WTC11 (cell line): ENCODE results near the gene GARS1. TPM values are rescaled to one million over a fixed set of nuclear protein-coding genes. Genes with fewer than 3 reads are reported as not detected.

ENCODE experiments used
- ATAC-seq: fragments of 200-7000 bp; cut with Tn5 transposase; 2 replicates; pipeline ENCODE4 v1.10.0; 2021; ENCODE audit warnings: mild to moderate bottlenecking, moderate library complexity
- CTCF ChIA-PET: fragments of 300-600 bp; sonication (Branson Sonifier 250); formaldehyde crosslinking; loops from one replicate; lab custom pipeline; 2021; ENCODE audit warnings: antibody characterized with exemption; lab: Charles Lee
- POLR2A ChIA-PET: fragments of 350-600 bp; sonication (Branson Sonifier 250); formaldehyde crosslinking; loops from one replicate; lab custom pipeline; 2021; ENCODE audit warnings: antibody characterized with exemption; lab: Charles Lee
- DNase-seq: peaks from one replicate; pipeline ENCODE4 v3.0.0; 2021; ENCODE audit warnings: low spot score
- H3K27ac Mint-ChIP-seq: 2 replicates; pipeline ENCODE4 v1.8.0; 2021; ENCODE audit warnings: mixed read lengths
- H3K27me3 Mint-ChIP-seq: 2 replicates; pipeline ENCODE4 v1.8.0; 2021; ENCODE audit warnings: low read depth, mild to moderate bottlenecking, moderate library complexity, mixed read lengths
- H3K36me3 Mint-ChIP-seq: 2 replicates; pipeline ENCODE4 v1.8.0; 2021; ENCODE audit warnings: mixed read lengths
- H3K4me1 Mint-ChIP-seq: 2 replicates; pipeline ENCODE4 v1.8.0; 2022; ENCODE audit warnings: mixed read lengths
- H3K4me3 Mint-ChIP-seq: 2 replicates; pipeline ENCODE4 v1.8.0; 2021; ENCODE audit warnings: mild to moderate bottlenecking, moderate library complexity, mixed read lengths
- H3K9me3 Mint-ChIP-seq: 2 replicates; pipeline ENCODE4 v1.8.0; 2021; ENCODE audit warnings: mixed read lengths
- GABPB1 ChIP-seq: sonication (generic); formaldehyde crosslinking; IDR thresholded peaks from 2 replicates; pipeline ENCODE4 v1.8.1; 2023; ENCODE audit warnings: mild to moderate bottlenecking, missing genetic modification reagents
- GTF2I ChIP-seq: fragments of 250-450 bp; sonication (Bioruptor Pico); conservative IDR thresholded peaks from 2 replicates; pipeline ENCODE4 v1.4.0; 2021; ENCODE audit warnings: mild to moderate bottlenecking
- JUN ChIP-seq: sonication (generic); formaldehyde crosslinking; IDR thresholded peaks from 2 replicates; pipeline ENCODE4 v1.8.0; 2023; ENCODE audit warnings: mild to moderate bottlenecking, missing genetic modification reagents
- NFE2L1 ChIP-seq: sonication (generic); formaldehyde crosslinking; IDR thresholded peaks from 2 replicates; pipeline ENCODE4 v1.8.1; 2023; ENCODE audit warnings: missing genetic modification reagents
- NFYB ChIP-seq: sonication (generic); formaldehyde crosslinking; conservative IDR thresholded peaks from 2 replicates; pipeline ENCODE4 v1.8.0; 2022; ENCODE audit warnings: low read depth, missing genetic modification reagents
- SOX15 ChIP-seq: fragments of 250-450 bp; sonication (Bioruptor Pico); IDR thresholded peaks from 2 replicates; pipeline ENCODE4 v1.9.0; 2021; ENCODE audit warnings: mild to moderate bottlenecking
- TCF7 ChIP-seq: sonication (generic); formaldehyde crosslinking; IDR thresholded peaks from 2 replicates; pipeline ENCODE4 v1.8.0; 2022; ENCODE audit warnings: mild to moderate bottlenecking, low read depth, missing genetic modification reagents, moderate library complexity
- TEAD4 ChIP-seq: sonication (generic); formaldehyde crosslinking; IDR thresholded peaks from 2 replicates; pipeline ENCODE4 v1.8.0; 2022; ENCODE audit warnings: mild to moderate bottlenecking, missing genetic modification reagents
- ZNF219 ChIP-seq: sonication (generic); formaldehyde crosslinking; IDR thresholded peaks from 2 replicates; pipeline ENCODE4 v1.8.0; 2023; ENCODE audit warnings: missing genetic modification reagents, mild to moderate bottlenecking, borderline replicate concordance
- ZNF416 ChIP-seq: fragments of 250-450 bp; sonication (Bioruptor Pico); IDR thresholded peaks from 2 replicates; pipeline ENCODE4 v1.9.0; 2021; ENCODE audit warnings: mild to moderate bottlenecking, inconsistent platforms
- total RNA-seq: library from RNA; stranded (reverse); gene quantifications from 3 replicates; pipeline ENCODE4 v1.2.3, GENCODE V29; 2021
- TF ChIP-seq, protein P1 (sequence below): sonication (generic); formaldehyde crosslinking; IDR thresholded peaks from 2 replicates; pipeline ENCODE4 v1.8.0; 2022; ENCODE audit warnings: mild to moderate bottlenecking, missing genetic modification reagents
- TF ChIP-seq, protein P2 (sequence below): fragments of 250-450 bp; sonication (Bioruptor Pico); conservative IDR thresholded peaks from 2 replicates; pipeline ENCODE4 v1.9.0; 2021; ENCODE audit warnings: mild to moderate bottlenecking
- TF ChIP-seq, protein P3 (sequence below): sonication (generic); formaldehyde crosslinking; IDR thresholded peaks from 2 replicates; pipeline ENCODE4 v1.8.1; 2023; ENCODE audit warnings: mild to moderate bottlenecking, missing genetic modification reagents, borderline replicate concordance
- TF ChIP-seq, protein P4 (sequence below): fragments of 250-450 bp; sonication (Bioruptor Pico); IDR thresholded peaks from 2 replicates; pipeline ENCODE4 v1.9.0; 2021; ENCODE audit warnings: mild to moderate bottlenecking, borderline replicate concordance
- TF ChIP-seq, protein P5 (sequence below): sonication (generic); formaldehyde crosslinking; IDR thresholded peaks from 2 replicates; pipeline ENCODE4 v1.8.1; 2023; ENCODE audit warnings: mild to moderate bottlenecking, missing genetic modification reagents
- TF ChIP-seq, protein P6 (sequence below): sonication (generic); formaldehyde crosslinking; IDR thresholded peaks from 2 replicates; pipeline ENCODE4 v1.8.1; 2022; ENCODE audit warnings: low read depth, missing genetic modification reagents, borderline replicate concordance
- TF ChIP-seq, protein P7 (sequence below): fragments of 250-450 bp; sonication (Bioruptor Pico); IDR thresholded peaks from 2 replicates; pipeline ENCODE4 v1.9.0; 2021; ENCODE audit warnings: mild to moderate bottlenecking

Gene GARS1
- total RNA-seq, 1 experiment from 2014 or later: 236 TPM

DNA sequence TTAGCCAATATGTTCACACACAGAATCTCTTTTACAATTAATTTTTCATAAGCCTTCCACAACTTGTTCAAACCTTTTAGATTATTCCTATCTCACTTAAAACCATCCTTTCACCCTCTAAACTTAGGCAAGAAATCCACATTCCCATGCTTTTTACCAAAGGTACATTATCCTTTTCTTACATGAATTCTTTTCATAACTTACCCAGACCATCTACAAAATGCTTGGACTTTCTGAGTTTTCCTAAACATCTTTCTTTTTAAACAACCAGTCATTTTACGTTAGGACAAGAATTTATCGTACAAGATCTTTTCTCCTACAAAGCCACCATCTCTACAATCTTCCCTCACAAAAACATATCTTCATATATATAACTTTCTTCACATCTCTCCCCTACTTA lies 18.8 kb upstream of the GARS1 start (continued):
- TF ChIP-seq TCF7 (CRISPR knock-in tag) (no peak), GTF2I (no peak), JUN (CRISPR knock-in tag) (no peak)
- TF ChIP-seq, protein P1, sequence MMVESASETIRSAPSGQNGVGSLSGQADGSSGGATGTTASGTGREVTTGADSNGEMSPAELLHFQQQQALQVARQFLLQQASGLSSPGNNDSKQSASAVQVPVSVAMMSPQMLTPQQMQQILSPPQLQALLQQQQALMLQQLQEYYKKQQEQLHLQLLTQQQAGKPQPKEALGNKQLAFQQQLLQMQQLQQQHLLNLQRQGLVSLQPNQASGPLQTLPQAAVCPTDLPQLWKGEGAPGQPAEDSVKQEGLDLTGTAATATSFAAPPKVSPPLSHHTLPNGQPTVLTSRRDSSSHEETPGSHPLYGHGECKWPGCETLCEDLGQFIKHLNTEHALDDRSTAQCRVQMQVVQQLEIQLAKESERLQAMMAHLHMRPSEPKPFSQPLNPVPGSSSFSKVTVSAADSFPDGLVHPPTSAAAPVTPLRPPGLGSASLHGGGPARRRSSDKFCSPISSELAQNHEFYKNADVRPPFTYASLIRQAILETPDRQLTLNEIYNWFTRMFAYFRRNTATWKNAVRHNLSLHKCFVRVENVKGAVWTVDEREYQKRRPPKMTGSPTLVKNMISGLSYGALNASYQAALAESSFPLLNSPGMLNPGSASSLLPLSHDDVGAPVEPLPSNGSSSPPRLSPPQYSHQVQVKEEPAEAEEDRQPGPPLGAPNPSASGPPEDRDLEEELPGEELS: no peak
- TF ChIP-seq, protein P2, sequence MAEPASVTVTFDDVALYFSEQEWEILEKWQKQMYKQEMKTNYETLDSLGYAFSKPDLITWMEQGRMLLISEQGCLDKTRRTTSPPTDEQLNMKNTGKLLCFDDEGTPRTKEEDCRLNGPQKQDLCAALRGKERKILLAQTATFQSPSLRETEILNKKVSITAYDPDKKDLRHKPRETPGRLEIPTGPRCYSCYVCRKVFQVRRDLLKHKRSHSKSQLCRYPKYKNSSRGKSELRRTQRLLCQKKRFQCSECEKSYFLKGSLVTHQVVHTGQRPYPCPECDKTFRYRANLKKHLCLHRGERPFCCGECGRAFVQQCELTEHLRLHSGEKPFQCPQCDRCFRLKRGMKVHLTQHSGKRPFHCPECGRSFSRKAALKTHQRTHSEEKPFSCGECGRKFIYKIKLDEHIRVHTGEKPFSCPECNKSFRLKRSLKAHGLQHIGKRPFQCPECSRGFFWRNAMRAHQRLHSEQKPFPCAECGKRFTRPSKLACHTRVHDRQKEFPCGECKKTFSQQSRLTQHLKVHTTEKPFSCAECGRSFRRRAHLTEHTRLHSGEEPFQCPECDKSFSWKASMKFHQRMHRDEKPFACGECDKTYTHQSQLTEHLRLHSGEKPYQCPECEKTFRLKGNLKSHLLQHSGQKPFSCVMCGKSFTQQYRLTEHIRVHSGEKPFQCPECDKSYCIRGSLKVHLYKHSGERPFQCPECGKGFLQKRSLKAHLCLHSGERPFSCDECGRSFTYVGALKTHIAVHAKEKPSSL (CRISPR knock-in tag): no peak

DNA sequence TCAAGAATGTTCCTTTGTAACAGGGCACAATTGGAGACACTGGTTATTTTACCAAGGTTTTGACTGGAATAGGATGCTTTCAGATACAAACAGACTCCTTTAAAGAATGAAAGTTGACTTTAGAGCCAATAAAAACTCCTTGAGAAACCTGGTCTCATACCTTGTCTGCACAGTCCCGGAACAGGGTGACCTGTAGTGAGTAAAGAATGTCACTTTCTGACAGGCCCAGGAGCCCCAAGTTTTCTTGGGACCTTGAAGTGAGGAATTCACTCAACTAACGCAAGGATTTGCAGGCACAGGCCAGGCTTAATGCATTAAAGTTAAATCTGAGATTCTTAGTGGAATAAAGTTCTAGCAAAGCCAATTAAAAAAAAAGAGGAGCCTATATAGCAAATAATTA lies 11.5 kb upstream of the GARS1 start:
- H3K36me3 Mint-ChIP-seq: peaks cover 65% of the 10 kb centered on the region
- peaks cover 24% of the 10 kb centered on the region for H3K4me1 Mint-ChIP-seq
- DNase-seq (no peak), ATAC-seq (no peak)
- POLR2A ChIA-PET: no interaction called here
- CTCF ChIA-PET: no interaction called here
- H3K27me3 Mint-ChIP-seq: peaks cover 30% of the 10 kb centered on the region
- no peak overlapping the region for H3K27ac Mint-ChIP-seq
- TF ChIP-seq, protein P3, sequence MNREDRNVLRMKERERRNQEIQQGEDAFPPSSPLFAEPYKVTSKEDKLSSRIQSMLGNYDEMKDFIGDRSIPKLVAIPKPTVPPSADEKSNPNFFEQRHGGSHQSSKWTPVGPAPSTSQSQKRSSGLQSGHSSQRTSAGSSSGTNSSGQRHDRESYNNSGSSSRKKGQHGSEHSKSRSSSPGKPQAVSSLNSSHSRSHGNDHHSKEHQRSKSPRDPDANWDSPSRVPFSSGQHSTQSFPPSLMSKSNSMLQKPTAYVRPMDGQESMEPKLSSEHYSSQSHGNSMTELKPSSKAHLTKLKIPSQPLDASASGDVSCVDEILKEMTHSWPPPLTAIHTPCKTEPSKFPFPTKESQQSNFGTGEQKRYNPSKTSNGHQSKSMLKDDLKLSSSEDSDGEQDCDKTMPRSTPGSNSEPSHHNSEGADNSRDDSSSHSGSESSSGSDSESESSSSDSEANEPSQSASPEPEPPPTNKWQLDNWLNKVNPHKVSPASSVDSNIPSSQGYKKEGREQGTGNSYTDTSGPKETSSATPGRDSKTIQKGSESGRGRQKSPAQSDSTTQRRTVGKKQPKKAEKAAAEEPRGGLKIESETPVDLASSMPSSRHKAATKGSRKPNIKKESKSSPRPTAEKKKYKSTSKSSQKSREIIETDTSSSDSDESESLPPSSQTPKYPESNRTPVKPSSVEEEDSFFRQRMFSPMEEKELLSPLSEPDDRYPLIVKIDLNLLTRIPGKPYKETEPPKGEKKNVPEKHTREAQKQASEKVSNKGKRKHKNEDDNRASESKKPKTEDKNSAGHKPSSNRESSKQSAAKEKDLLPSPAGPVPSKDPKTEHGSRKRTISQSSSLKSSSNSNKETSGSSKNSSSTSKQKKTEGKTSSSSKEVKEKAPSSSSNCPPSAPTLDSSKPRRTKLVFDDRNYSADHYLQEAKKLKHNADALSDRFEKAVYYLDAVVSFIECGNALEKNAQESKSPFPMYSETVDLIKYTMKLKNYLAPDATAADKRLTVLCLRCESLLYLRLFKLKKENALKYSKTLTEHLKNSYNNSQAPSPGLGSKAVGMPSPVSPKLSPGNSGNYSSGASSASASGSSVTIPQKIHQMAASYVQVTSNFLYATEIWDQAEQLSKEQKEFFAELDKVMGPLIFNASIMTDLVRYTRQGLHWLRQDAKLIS (CRISPR knock-in tag): no peak
- TF ChIP-seq, protein P4, sequence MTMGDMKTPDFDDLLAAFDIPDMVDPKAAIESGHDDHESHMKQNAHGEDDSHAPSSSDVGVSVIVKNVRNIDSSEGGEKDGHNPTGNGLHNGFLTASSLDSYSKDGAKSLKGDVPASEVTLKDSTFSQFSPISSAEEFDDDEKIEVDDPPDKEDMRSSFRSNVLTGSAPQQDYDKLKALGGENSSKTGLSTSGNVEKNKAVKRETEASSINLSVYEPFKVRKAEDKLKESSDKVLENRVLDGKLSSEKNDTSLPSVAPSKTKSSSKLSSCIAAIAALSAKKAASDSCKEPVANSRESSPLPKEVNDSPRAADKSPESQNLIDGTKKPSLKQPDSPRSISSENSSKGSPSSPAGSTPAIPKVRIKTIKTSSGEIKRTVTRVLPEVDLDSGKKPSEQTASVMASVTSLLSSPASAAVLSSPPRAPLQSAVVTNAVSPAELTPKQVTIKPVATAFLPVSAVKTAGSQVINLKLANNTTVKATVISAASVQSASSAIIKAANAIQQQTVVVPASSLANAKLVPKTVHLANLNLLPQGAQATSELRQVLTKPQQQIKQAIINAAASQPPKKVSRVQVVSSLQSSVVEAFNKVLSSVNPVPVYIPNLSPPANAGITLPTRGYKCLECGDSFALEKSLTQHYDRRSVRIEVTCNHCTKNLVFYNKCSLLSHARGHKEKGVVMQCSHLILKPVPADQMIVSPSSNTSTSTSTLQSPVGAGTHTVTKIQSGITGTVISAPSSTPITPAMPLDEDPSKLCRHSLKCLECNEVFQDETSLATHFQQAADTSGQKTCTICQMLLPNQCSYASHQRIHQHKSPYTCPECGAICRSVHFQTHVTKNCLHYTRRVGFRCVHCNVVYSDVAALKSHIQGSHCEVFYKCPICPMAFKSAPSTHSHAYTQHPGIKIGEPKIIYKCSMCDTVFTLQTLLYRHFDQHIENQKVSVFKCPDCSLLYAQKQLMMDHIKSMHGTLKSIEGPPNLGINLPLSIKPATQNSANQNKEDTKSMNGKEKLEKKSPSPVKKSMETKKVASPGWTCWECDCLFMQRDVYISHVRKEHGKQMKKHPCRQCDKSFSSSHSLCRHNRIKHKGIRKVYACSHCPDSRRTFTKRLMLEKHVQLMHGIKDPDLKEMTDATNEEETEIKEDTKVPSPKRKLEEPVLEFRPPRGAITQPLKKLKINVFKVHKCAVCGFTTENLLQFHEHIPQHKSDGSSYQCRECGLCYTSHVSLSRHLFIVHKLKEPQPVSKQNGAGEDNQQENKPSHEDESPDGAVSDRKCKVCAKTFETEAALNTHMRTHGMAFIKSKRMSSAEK (CRISPR knock-in tag): no peak
- TF ChIP-seq, protein P5, sequence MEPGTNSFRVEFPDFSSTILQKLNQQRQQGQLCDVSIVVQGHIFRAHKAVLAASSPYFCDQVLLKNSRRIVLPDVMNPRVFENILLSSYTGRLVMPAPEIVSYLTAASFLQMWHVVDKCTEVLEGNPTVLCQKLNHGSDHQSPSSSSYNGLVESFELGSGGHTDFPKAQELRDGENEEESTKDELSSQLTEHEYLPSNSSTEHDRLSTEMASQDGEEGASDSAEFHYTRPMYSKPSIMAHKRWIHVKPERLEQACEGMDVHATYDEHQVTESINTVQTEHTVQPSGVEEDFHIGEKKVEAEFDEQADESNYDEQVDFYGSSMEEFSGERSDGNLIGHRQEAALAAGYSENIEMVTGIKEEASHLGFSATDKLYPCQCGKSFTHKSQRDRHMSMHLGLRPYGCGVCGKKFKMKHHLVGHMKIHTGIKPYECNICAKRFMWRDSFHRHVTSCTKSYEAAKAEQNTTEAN (CRISPR knock-in tag): no peak
- TF ChIP-seq ZNF219 (no peak), GABPB1 (CRISPR knock-in tag) (no peak), SOX15 (CRISPR knock-in tag) (no peak), ZNF416 (CRISPR knock-in tag) (no peak), NFYB (CRISPR knock-in tag) (no peak), TEAD4 (no peak), NFE2L1 (CRISPR knock-in tag) (no peak)
- TF ChIP-seq, protein P6, sequence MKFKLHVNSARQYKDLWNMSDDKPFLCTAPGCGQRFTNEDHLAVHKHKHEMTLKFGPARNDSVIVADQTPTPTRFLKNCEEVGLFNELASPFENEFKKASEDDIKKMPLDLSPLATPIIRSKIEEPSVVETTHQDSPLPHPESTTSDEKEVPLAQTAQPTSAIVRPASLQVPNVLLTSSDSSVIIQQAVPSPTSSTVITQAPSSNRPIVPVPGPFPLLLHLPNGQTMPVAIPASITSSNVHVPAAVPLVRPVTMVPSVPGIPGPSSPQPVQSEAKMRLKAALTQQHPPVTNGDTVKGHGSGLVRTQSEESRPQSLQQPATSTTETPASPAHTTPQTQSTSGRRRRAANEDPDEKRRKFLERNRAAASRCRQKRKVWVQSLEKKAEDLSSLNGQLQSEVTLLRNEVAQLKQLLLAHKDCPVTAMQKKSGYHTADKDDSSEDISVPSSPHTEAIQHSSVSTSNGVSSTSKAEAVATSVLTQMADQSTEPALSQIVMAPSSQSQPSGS (CRISPR knock-in tag): no peak
- TF ChIP-seq, protein P7, sequence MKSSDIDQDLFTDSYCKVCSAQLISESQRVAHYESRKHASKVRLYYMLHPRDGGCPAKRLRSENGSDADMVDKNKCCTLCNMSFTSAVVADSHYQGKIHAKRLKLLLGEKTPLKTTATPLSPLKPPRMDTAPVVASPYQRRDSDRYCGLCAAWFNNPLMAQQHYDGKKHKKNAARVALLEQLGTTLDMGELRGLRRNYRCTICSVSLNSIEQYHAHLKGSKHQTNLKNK (CRISPR knock-in tag): no peak
- H3K9me3 Mint-ChIP-seq: peaks cover 53% of the 10 kb centered on the region
- H3K4me3 Mint-ChIP-seq: no peak overlapping the region
